NCI-H1048 (cell line): ENCODE results near the gene MAML2.
A peak's percentile ranks its signal among the peaks of the same experiment; 100 is the strongest.
"Not testable (repeated sequence)": the region's sequence is repeated elsewhere in the genome, so short reads cannot be mapped to it uniquely, and the experiment has no call there.

Experiments
- DNase-seq: peaks from one replicate; lab custom pipeline; 2025; lab: John Stamatoyannopoulos, UW

MAML2 gene

DNA sequence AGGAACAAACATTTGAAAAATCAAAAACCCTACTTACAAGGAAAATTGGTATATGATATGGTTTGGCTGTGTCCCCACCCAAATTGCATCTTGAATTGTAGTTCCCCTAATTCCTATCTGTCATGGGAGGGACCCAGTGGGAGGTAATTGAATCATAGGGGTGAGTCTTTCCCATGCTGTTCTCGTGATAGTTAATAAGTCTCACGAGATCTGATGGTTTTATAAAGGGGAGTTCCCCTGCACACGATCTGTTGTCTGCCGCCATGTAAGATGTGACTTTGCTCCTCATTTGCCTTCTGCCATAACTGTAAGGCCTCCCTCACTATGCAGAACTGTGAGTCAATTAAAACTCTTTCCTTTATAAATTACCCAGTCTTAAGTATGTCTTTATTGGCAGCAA is 74.5 kb downstream of the MAML2 start:
- DNase-seq, result not testable (repeated sequence)

DNA sequence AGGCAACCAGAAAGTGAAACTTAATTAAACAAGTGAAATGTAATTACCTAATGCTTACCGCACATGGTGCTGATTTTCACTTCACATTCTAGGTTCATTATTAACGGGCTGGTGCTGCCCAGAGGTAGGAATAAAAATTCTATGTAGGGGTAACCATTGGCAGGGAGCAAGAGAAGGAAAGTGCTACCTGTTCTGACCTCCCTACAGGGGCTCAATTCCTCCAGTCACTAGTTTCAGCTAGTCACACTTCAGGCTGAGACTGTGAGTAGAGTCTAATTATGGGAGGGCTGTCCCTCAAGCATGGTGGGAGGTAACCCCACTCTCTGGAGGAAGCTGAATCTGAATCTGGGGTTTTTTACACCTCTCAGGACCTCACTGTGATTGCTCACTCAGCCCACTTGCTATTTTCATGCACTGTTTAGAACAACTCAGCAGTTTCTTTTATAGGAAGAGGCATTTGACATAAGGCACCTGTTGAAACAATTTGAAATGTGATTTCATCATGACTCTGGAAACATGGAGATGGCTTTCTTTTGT is 75.4 kb downstream of the MAML2 start:
- no peak for DNase-seq

DNA sequence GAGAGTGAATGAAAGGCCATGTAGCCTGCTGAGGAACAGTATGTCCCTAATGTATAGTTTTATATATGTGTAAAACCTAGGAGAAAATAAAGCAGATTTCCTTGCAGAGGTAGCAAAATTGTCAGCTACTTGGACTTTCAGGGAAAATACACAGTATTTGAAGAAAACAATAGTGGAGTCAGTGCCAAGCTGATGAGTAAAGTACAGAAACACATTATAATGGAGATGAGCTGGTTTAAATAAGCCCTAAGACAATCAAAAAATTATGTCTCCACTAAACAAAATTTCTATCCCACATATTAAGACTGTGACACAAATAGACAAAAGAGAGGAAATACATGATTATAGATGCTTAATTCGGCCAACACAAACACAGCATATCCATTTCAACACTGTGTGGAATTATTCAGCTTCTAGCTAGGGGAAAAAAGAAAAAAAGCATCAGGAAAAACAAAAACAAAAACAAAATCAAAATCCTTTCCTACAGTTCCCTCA is 75.9 kb downstream of the MAML2 start:
- DNase-seq, result no peak

DNA sequence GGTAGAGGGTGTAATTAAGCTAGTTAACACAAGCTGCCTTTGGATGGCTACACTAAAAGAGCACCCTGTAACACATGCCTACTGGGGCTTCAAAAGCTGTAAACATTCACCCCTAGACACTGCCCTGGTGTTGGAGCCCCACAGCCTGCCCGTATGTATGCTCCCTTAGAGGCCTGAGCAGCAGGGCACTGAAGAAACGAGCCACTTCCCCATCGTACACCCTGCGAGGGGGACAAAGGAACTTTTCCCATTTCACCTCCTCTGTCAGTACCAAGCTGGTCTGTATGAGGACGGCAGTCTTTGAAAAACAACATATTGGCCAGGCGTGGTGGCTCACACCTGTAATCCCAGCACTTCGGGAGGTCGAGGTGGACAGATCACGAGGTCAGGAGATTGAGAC is 77.0 kb downstream of the MAML2 start:
- DNase-seq, result no peak

DNA sequence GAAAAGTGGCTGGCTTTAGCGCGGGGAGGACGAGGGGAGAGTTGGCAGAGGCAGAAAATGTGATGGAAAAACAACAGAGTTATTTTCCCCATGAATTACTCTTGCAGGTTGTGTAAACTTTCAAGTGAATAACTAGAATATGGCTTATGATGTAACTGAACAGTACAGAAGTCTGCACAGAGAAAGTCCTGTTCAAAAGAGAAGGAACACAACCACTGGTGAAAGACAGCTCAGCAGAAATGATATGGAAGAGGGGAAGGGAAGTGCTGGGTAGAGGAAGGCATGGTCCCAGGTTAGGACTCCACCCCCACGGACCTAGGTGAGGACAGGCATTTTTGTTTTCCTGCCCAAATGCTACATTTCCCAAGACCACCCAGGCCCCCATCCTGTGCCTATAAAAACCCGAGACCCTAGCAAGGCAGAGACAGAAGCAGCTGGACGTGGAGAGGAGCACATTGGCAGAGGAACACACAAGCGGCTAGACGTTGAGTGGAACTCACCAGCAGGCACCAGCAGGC is 77.7 kb downstream of the MAML2 start:
- no peak for DNase-seq

DNA sequence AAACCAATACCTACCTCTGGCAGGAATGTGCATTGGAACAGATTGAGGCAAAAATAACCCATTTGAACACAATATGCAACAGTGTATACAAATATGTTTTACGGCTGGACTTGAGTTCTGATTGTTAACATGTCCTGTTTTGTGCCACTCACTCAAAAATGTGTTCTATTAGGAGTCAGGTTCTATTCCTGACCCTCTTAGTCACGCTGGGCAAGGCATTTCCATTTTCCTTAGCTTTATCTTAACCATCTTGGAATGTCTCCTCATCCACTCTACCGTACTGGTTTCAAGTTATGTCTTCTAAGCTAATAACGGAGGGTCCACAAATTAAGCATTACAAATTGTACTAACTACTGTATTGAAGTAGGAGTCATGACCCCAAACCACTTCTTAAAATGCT is 78.6 kb downstream of the MAML2 start:
- no peak for DNase-seq

DNA sequence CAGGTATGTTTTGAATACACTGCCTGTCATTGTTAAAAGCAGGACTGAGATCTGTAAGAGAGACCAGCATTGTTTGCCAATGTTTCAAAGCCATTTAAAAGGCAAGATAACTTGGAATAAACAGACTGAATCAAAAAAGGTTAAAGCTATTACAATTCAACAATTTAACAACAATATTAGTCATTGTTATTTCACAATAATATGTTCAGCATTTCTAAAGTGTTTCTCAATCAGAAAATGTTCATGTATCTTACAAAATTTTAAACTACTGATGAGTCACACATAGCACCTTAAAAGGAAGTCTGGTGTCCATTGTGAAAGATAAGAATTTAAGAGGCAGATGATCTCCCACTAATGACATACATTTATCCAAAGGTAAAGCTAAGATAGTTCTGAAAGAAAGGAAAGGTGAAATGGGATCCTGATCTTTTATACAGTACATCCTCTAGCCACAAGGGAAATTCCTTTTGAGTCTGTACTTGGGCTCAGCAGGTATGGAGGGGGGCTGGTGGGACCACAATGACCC is 79.7 kb downstream of the MAML2 start:
- DNase-seq, result no peak

DNA sequence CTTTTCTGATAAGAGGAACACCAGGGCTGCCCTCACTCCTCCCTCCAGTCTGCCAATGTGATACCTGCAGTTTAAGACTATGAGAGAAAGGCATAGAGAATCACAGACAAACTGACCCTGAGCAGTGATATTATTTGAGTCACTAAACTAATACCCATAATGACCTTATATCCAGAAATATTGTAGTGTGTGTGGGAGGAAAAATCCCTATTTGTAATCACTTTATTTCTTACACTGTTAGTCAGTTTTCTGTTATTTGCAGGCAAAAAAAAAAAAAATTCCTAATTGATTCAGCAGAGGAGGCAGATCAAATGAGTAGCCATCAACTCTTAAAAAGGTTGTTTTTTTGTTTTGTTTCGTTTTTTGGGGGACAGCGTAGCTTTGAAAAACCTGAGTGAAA is 82.5 kb downstream of the MAML2 start:
- DNase-seq, result no peak

DNA sequence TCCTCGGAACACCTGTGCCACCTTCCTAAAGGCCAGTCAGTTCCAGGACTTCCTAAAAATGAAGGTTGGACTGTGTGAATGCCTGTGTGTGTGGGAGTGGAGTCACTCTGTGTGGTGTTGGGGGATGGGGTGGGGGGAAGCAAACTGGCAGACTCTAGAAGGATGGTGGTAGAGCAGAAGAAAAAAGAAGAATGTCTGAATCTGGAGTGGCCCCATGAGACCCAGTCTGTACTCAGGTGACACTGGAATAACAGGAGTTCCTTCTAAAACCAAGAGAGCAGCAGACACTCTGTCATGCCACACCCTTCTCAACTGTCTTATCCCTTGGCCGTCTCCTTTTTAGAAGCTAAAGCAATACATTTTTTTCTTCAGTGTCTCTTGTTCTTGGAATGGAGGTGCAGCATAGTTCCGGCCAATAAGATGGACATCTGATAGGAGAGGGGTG is 82.9 kb downstream of the MAML2 start:
- no peak for DNase-seq

DNA sequence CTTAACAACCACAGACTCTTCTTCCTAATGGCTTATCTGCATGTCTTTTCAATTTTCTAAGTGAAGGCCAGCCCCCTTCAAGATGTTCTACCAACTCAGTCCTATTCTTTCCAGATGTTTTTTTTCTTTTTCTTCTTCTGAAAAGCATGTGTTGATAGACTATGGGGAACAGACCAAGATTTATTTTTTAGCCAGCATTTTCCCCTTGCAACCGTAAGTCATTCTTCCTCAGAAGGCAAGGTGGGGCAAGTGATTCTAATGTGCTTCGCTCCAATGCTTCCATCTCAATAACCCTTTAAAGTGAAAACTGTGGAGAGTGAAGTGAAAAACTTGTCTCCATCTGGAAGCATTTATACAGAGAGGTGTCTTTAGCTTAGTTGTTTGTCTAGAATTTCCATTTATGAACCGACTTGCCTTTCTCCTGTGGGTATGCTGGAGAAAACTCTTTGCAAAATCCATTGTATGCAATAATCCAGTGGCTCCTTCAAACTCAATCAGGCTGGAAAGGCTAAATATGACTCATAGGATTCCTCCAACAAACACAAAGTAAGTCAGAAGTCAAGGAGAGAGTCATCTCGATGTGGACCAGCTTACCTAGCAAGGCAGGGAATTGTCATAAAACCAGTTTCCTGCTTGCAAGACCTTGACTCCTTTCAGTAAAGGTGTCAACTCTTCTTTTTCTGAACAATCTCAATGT is 83.7 kb downstream of the MAML2 start:
- no peak for DNase-seq

DNA sequence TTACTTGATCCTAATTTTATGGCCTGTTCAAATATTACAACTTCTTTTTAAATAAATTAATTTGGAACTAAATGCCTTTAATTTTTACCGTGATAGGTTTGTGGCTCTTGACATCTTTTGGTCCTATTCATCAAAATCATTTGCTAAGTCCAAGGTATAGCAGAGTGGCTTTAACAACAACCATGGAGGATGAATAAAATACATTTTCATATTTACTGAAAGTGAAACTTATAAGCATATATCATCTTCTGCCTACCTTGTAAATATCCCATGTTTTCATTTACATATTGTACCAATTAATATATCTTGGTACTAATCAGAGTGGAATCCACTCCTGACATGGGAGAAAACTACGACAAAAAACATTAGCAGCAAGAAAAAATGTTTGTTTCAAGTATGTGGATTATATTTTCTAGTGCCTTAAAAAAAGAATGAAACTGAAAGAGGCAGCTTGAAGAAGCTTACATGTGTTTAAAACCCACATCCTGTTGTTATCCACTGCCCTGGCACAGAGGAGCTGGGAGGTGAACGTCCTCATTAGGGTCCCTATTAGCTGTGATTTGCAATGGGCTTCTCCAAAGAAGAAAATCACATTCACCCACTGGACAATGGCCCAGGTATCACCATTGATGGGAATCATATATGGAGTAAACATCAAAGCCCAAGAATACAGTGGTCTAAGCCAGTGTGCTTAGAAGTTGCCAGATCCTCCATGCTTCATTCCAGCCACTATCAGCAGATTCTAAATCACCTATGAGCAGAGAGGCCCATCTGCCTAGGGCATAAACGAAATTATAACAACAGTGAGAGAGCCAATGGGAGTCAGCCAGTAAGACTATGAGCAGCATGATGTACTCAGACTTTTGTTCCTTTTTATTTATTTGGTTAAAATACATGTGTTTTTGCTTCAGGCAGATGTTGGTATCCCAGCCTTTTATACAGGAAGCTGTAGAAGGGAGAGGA is 84.7 kb downstream of the MAML2 start:
- DNase-seq, result no peak

DNA sequence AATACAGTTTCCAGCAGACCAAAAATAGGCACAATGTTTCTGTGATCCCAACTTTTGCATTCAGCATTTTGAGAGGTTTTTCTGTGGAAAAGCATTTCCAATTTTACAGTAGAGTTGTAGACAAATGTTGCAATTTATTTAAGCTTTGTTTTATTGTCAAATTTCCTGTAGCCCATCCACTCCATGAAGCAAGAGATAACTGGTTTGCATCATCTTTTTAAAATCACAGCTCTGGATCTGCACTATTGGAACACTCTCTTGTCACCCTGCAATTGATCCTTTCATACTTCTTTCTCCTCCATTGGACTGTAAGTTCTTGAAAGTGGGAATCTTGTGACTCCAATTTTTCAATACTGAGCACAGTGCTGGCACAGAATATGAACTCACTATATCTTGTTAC is 86.0 kb downstream of the MAML2 start:
- no peak for DNase-seq

DNA sequence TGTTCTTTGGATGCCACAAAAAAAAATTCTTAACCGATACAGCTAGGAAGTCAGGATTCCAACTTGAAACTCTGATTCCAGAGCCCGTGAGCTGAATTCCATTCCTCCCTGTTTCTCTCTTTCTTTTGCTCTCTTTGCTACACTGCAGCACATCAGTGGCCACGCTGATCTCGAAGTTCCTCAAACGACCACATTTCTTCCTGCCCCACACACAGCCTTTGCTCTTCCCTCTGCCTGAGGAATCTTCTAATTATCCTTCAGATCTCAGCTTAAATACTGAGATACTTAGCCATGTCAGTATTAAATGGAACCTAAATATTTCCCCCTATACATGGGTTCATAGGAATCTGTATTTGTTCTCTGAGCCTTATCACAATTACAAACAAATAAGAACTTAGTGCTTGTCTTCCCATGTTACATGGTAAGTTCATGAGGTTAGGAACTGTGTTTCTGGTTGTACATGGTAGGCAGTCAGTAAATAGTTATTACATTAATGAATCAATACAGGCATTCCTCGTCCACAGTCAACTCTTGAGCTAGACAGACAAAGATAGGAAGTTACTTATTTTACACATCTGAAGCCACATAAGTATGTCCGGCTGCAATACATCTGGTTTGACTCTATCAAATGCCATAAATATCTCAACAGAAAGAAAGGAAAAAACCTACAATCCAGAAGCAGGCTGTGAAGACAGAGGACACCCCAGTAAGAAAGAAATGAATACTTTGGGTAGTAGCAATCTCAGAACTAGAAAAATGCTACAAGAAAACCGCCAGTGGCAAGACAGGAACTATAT is 86.6 kb downstream of the MAML2 start:
- no peak for DNase-seq

DNA sequence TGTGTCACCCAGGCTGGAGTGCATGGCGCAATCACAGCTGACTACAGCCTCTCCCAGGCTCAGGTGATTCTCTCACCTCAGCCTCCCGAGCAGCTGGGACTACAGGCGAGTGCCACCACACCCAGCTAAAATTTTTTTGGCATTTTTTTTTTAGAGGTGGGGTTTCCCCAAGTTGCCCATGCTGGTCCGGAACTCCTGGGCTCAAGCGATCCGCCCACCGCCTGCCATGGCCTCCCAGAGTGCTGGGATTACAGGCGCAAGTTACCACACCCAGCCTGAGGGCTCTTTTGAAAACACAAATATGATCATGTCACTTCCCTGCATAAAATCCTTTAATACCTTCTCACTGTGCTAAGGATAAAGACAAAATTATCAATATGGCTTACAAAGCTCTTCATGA is 88.1 kb downstream of the MAML2 start:
- DNase-seq, result no peak

DNA sequence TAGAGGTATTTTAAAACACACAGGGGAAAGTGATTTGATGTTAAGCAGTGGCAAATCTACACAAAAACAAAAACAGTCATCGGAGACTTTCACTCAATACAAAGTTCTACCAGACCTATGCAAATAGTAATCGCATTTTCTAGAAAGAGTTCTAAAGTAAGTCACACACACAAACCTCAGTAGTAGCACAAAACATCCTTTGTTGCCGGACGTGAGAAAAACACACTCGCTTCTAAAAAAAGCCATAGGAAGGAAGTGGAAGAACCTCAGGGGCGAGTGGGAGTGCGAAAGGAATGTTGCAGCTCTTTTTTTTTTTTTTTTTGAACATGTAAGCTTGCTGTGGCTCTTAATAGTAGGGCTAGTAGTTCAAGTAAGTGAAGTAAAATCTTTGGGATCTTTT is 88.9 kb downstream of the MAML2 start:
- DNase-seq, result no peak

DNA sequence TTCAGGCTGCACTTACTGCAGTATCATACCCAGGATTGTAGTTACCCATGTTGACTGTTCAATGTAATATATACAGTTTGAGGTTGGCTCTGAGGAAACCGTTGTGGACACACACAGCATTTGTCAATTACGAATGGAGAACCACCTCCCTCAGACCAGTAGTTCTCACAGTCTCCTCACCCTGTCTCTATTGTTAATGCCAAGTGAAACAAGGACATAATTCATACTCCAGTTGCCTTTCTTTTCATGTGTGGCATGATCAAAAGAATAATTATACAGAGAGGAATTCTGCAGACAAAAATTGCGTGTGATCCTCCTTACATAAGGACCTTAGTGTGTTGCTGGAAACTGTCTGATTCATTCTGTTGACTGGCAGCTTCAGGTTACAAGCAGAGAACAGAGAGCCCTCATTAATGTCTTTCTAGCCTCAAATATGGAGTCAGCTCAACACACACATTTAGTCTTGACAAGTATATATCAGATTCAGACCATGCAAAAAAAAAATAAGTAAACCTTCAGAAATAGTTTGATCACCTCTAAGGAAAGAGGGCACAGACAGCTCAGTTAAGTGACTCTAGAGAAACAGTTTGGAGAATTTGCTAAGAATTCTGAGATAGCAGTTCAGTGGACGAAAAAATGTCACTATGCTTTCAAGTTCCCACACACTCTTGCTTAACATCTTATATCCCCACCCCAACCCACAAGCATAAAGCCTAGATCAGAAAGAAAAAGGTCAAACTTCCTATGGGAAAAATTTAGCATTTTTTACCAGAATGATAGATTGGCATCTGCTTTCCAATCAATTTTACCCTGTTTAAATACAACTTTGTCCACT is 96.1 kb downstream of the MAML2 start:
- DNase-seq, result no peak

DNA sequence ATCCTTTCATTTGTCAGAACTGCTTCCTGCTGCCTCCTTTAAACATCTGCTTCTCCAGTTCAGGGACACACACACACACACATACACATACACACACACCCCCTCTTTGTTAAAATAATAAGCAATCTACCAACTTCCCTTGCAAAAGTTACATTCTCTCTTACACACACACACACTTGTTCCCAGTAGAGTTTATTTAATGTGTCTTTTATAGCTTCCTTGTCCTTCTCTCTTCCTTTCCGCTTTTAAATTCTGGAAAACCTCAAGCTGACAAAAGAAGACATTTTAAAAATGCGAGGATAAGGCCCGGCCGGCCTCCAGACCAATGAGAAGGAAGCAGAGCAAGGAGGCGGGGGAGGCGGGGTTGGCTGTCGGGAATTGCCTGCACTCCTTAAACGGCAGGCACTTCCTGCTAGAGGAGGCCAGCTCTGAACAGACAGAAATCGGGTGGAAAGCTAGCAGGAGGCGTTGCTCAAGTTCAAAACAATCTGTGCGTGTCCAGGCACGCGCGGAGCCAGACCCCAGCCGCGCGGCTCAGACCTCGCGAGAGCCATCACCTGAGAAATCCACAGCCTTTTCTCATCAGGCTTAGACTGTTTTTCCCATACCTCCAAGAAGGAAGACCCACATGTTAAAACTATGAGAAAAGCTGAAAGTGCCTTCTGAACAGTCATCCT is 99.9 kb downstream of the MAML2 start:
- peak; percentile 91 for DNase-seq

DNA sequence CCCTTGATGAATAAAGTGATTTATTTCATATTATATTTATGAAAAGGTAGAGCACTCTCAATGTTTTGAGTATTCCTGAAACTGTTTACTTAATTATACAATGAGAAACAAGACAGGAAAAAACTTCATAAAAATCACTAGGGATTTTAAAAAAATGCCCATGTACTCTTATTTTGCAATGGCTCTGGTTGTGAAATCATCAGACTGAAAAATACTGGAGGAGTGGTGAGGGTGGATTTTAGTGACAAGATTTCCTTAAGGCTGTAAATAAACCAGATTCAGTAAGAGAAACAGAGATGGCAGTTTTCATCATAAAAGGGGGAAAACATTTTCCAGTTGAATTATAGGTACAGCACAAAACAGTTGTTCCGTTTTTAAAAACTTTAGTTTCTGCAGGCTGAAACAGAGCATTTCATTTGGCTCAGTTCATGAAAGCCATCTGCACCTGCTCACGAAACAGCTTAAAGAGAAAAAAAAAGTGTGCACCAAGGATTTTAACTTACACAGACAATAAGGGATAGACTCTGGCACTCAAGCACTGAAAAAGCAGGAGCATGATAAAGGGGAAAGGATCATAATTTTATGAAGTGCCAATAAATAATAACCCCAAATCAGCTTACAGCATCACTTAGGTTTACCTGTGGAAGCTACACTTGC is 100.7 kb downstream of the MAML2 start:
- DNase-seq, result no peak

DNA sequence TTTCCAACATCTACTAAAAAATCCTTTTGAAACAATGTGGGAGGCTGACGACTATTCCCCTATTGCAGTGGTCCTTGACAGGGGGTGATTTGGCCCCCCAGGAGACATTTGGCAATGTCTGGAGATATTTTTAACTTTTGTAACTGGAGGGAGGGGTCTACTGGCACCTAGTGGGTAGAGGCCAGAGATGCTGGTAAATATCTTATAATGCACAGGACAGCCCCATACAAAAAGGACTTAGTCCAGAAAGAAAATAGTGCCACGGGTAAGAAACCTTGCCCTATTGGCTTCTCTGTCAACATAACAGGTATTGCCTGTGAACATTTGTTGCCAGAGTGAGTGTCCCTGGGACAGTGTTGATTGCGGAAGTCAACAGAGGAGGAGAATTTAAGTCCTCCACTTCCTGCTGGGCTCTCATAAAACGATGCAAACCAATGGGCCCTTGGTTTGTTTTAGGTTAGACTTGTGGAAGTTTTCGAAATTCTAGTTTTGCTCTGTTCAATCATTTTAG is 101.6 kb downstream of the MAML2 start:
- DNase-seq, result no peak
